Cortex of kidney (tissue), 1 donor: ENCODE results near the gene ORMDL3.
"Not testable (repeated sequence)": the region's sequence is repeated elsewhere in the genome, so short reads cannot be mapped to it uniquely, and the experiment has no call there.

ENCODE experiments used
- DNase-seq: peaks from one replicate; lab custom pipeline; 2025; lab: John Stamatoyannopoulos, UW

The ORMDL3 gene

GRCh38 chr17:39924691-39925055 lies 2.7 kb downstream of the ORMDL3 start:
- DNase-seq = no peak

- DNase-seq = no peak
Measured at GRCh38 chr17:39923836-39924690, 3.3 kb downstream of the ORMDL3 start.

- no peak for DNase-seq
Measured at GRCh38 chr17:39923230-39923629, 4.2 kb downstream of the ORMDL3 start.

- DNase-seq = no peak
Measured at GRCh38 chr17:39922006-39922405, 5.4 kb downstream of the ORMDL3 start.

GRCh38 chr17:39921323-39921722 lies 6.1 kb downstream of the ORMDL3 start:
- no peak for DNase-seq

GRCh38 chr17:39920218-39921210 lies 6.9 kb downstream of the ORMDL3 start:
- DNase-seq = no peak

GRCh38 chr17:39919087-39919683 lies 8.2 kb downstream of the ORMDL3 start:
- DNase-seq = no peak

- no peak for DNase-seq
Measured at GRCh38 chr17:39916918-39917317, 10.5 kb downstream of the ORMDL3 start.

GRCh38 chr17:39915559-39915958 lies 11.8 kb downstream of the ORMDL3 start:
- no peak for DNase-seq

- no peak for DNase-seq
Measured at GRCh38 chr17:39913989-39914388, 13.4 kb downstream of the ORMDL3 start.

- DNase-seq = no peak
Measured at GRCh38 chr17:39908789-39909352, 18.5 kb downstream of the ORMDL3 start.

GRCh38 chr17:39904990-39905288 lies 22.5 kb downstream of the ORMDL3 start:
- DNase-seq = no peak

GRCh38 chr17:39903158-39903884 lies 24.1 kb downstream of the ORMDL3 start:
- no peak for DNase-seq

GRCh38 chr17:39902027-39902426 lies 25.4 kb downstream of the ORMDL3 start:
- DNase-seq = not testable (repeated sequence)

GRCh38 chr17:39899215-39899614 lies 28.2 kb downstream of the ORMDL3 start:
- DNase-seq = no peak

- no peak for DNase-seq
Measured at GRCh38 chr17:39898088-39898487, 29.3 kb downstream of the ORMDL3 start.

- DNase-seq = no peak
Measured at GRCh38 chr17:39894681-39895376, 32.6 kb downstream of the ORMDL3 start.

- no peak for DNase-seq
Measured at GRCh38 chr17:39889200-39889599, 38.2 kb downstream of the ORMDL3 start.

- DNase-seq = no peak
Measured at GRCh38 chr17:39887078-39887477, 40.3 kb downstream of the ORMDL3 start.

- not testable (repeated sequence) for DNase-seq
Measured at GRCh38 chr17:39886102-39886501, 41.3 kb downstream of the ORMDL3 start.

- no peak for DNase-seq
Measured at GRCh38 chr17:39872751-39873150, 54.6 kb downstream of the ORMDL3 start.
